HG03097 (cell line): ENCODE measurements around the gene CEP41.

Source experiments
- ATAC-seq: cut with Tn5 transposase; IDR thresholded peaks from one replicate; pipeline ENCODE4 v1.9.1; 2021; ENCODE audit not compliant: unreplicated experiment, low FRiP score

The CEP41 gene

DNA sequence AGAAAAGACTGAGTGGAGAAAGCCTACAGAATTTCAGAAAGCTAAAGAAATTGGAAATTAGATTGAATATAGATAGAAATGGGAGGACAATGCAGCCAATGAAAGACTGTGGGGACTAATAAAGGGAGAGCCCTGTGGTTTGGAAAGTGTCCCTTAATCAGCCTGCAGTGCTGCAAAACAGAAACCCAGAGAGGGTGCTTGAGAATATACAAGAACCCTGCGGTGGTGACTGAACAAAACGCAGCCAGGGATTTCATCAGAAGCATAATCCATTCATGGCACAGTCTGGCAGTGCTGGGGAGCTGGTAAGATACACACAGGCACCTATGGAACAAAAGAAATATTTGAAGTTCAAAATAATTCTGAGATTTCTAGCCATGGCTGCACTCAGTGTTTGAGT lies 19.1 kb downstream of the CEP41 start:
- no peak for ATAC-seq

DNA sequence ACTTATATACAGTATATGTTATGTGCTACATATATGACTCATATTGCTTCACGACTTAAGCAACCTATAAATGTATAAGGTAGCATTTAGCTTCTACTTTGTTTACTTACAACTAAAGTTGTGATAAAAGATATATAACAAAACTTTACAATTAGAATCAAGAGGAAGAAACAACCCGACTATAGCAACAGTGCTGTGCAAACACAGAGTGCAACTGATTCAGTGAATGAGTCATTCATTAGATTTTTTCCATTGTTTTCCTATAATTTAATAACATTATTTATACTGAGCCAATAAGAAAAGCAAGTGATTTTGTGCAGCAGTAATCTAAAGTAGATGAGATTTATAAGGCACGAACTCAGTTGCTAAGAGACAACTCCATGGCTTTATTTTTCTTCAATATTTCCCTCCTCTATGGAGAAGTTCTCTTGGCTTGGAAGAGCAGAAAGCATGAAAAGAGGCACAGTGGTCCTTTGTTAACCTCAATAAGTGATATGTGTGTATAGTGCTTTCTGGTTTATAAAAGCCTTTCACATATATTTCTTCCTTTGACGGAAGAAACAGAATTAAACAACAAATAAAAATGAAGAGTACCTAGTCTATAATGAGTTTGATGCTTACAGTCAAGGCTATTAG lies 19.8 kb downstream of the CEP41 start:
- no peak for ATAC-seq

DNA sequence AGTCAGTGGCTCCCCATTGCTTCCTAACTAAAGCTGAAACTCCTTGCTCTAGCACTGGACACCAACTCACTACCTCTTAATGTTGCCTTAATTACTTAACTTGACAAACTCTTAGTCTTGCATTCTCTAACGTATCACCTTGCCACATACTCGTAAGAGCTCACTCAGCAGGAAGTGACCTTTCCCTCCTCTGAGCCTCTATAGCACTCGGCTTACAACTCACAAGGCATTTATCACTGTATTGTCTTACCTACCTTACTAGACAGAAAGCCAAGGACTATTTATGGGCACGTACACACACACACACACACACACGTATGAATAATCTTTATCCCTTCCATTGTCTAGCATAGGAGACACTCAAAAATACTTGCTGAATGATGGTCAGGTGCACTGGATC lies 21.2 kb downstream of the CEP41 start:
- ATAC-seq, result no peak

DNA sequence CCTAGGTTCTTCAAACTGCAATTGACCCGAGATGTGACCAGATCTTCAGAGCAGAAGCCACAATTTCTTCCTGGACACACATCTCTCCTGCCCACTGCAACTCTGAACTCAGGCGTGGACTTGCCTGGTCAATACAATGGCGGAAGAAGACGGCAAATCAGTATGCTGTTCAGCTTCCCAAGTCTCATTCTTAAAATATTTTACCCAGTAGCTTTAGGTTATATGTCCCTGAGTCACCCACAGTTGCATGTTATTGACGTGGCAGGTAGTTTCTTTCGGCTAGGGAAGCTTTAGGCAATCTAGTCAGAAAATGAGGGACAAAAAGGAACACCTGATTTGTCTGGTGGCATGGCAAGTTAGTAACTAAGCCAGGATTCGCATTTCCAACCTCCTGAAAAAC lies 22.5 kb downstream of the CEP41 start:
- ATAC-seq, result no peak

DNA sequence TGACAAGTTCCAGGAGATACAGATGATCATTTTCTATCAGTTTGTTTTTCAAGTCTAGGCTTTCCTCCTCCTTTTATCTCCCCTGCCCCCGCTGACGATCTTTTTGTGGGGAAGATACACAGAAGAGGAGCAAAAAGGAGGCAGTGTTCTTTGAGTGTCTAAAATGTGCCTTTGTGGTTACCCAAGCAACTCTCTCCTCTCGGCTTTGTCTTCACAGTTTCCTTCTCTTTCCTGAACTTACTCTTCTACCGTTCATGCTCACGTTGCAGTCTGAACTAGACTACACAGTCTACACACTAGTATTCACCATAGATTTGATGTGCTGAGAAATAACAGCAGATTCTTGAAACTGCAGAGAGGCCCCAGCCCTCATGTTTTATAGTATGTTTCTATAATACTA lies 23.6 kb downstream of the CEP41 start:
- ATAC-seq, result no peak

DNA sequence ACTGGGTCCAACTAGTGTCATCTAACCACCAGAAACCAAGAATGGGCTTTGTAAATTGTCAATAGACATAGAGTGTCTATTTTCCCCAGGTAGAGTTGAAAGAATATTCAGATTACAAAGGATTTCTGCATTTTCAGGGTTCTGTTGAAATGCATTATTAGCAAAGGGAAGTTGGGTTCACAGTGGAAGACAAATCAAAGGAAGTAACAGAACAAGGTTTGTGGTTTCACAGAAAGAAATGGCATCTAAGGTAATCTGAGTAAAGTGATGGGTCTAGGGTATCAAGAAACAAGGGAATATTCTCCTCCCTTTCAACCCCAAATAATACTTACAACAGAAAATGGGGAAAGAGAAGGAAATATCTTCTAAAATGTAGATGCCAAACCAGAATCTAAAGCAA lies 25.8 kb downstream of the CEP41 start:
- no peak for ATAC-seq

DNA sequence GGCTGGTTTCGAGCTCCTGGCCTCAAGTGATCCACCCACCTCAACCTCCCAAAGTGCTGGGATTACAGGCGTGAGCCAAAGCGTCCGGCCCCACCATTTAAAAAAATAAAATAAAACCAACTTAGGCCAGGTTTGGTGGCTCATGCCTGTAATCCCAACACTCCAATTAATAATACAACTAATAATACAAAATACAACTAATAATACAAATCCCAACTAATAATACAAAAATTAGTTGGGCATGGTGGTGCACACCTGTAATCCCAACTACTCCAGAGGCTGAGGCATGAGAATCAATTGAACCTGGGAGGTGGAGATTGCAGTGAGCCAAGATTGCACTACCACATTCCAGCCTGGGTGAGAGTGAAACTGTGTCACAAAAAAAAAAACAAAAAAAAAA lies 27.6 kb downstream of the CEP41 start:
- no peak for ATAC-seq

DNA sequence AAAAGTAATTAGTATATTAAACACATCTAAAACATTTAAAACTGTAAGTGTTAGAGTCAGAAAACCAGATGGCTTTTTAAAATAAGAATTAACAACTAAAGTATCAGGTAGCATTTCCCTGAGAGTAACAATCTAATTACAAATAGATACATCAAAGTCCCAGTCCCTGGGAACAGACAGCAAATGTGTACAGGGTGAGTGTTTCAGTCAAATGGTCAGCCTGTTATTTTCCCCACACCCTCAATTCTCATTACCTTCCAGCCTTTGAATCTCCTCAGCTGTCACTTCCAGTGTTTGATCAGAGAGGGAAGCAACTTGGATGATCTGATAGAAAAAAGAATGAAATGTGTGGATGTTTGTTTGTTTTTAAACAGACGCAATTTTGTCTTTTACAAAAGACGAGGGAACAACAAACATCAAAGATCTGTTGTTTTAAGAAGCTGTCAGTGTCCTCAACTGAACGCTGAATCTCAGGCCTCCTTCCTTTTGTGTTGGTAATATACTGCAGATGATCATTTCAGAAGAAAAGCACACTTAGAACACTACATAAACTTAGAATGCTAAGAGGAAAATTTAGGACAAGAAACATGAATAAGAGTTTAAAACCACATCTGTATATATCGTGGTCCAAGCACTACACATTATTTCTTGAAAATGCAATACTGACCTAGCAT lies 29.8 kb downstream of the CEP41 start:
- no peak for ATAC-seq

DNA sequence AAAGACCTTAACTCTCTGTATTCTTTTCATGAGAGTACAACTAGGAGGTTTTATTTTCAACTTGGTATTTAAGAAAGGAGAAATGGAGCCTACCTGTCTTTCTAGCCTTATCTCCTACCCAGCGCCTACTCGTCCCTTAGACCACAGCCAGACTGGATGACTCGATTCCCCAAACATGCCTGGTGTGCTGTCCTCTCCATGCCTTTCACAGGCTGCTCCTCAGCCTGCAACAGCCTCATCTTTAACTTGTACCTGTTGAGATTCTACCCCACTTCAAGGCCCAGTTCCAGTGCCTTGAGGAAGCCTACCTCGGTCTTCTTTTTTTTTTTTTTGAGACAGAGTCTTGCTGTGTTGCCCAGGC lies 31.1 kb downstream of the CEP41 start:
- no peak for ATAC-seq

DNA sequence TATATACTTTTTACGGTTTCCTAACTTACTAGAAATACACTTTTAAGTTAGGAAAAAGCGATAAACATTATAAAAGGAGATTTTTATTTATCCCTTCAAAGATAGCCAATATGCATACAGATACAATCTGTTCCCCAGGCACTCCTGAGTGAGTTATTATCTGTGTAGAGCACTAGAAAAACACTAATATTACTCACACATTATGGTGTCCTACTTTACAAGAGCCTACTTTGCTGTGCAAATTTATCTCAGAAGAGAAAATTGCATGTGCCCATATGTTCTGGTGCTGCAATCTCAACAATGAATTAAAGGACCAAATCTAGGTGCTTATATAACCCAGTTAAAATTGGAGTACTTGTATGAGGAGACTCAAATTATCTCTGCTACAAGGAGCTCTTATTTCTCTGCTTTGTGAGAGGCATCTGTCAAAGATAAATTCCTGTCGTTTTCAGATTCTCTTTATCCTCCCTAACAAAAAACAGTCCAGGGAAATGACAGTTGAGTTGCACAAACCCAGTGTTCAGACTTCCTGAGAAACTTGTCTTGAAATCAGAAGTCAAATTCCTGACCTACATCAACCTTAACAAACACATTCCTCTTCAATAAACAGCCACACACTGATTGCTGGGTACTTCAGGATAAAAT lies 31.6 kb downstream of the CEP41 start:
- no peak for ATAC-seq

DNA sequence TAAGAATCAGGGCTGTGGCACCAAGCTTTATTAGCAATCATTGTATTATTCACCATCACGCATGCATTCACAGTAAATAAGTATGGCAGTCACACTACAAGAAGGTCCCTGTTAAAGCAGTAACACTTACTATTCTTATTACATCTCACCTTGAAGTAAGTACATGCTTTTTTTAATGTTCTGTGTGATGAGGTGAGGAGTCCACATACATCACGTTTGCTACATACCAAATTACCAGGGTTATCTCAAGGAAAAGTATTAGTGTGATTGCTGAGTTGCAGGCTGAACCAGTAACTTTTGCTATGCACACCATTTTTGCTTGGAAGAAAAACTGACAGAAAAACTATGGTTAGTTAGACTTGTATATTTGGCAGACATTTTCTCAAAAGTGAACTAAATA lies 35.8 kb downstream of the CEP41 start:
- no peak for ATAC-seq

DNA sequence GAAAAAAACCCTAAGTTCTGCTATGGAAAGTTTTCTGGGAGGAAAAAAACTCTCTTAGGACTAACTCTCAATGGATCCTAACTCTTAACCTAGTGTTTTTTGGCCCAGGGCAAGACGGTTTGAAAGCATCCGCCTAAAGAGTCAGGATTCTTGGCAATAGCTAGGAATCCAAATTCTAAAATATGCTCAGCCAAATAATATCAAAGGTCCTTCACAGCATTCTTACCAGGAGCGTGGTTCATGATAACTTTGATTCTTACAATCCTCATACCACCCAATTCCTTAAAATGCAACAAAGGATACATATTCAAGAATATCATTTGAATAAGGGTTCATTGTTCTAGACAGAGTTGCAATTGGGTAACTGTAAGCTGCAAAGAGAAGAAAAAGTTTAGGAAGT lies 39.2 kb downstream of the CEP41 start:
- ATAC-seq, result no peak

DNA sequence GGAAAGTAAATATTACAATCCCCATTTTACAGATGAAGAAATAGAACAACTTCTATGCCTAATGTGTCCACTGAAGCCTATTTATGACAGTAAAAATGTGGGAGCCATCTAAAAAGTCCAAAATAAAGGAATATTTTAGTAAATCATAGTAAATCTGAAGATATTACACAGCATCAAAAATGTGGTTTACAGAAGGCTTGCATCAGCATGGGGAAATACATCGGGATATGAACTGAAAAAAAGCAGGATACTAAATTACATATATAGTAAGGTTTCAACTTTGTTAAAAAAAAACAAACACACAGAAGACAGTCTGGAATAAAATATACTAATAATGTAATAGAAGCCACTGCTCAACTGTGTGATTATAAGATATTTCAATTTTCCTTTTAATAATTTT lies 39.7 kb downstream of the CEP41 start:
- no peak for ATAC-seq

DNA sequence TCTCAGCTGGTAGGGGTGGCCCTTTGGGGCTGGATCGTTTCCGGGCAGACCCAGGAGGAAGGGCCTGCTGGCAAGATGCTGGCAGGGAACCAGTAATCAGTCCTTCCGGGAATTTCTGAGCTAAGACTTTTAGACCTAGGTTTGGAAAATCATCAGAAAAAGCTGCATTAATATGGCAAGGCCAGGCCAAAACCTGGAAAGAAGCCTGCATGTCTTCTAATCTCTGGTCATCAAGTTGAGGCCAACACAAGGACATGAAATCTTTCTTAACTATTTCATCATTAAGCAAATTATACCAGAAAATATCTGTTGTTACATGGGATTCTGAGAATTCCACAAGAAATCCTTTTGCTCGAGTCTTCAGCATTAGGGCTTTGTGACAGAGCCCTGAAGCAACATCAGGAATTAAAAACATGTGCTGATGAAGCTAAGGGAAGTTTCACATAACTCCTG lies 40.7 kb downstream of the CEP41 start:
- ATAC-seq, result no peak

DNA sequence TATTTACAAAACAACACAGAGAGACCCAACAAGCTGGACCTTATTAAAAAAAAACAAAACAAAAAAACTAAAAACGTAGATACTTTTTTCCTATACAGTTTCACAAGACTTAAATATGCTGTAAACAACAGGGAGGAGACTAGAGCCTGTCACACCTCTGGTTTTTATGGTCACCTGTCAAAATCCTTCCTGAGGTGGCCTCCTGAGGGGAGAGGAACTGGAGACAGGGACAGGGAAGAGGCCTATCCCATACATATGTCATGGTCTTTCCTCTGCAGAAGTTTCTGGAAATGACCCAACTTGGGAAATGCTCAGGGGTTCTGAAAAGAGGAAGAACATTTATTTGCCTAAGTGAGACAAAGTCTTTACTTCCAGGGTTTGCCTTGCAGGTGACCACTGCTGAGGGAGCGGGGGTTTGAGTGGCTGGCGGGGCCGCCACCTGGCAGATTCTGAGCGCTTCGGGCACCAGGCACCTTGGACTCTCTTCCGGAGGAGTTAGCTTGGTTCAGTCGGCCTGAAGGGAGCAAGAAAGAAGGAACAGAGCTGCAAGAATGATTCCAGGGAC lies 42.2 kb downstream of the CEP41 start:
- no peak for ATAC-seq

DNA sequence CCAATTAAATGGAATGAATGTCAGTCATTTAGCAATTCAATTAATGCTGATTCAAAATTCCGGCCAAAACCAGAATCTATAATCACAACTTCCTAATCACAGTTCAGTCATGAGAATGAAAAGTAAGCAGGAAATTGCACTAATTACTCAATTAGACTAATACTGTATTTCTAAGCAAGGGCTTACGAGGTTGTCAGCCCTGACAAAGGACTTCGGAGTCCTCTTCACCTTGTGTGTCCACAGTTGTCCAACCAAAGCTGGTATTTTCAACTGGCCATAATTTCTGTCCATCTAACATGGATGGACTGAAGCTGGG lies 43.1 kb downstream of the CEP41 start:
- no peak for ATAC-seq

DNA sequence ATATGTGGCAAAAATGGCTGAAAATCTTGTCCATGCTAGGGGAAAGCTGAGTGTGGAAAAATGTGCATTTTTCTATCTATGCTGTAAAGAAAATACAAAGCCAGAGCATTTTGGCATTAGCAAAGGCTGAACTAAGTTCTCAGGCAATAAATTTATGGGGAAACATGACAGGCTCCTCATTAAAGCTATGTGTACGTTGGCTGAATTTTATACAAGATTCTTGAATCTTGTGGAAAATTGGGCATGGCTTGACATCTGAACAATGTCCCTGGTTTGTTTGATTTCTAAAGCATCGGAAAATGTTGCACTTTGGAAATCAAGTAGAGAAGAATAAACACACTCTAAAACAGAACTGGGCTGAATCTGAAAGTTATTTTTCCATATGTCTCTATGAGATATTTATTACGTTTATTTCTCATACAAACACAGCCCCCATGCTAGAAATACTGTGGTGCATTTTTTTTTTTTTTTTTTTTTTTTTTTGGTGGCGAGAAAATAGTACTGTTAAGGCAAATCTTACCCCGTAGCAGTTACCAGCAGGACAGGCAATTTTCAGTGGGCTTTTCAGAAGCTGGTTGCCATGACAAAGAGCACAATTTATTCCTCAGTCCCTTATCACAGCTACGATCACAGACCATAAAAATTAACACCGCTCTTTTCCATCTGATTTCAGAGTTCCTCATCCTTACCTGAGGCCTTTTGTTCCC lies 43.6 kb downstream of the CEP41 start:
- no peak for ATAC-seq

DNA sequence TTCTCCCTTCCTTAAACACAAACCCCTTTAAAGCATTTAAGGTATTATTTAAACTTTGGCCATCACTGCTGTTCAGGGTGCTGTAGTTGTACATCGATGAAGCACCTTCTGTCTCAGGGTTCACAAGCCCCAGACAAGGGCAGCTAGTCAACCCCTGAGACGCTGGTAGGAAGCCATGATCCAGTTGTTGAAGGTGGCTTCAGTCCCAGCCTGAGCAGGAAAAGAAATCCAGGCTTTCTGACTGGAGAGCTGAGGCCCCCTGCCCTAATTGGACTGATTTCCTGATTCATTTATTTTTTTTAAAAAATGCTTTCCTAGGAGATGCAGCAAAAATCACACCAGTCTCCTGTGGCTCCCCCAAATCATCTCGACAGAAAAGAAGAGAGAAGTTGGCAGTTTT lies 44.7 kb downstream of the CEP41 start:
- no peak for ATAC-seq

DNA sequence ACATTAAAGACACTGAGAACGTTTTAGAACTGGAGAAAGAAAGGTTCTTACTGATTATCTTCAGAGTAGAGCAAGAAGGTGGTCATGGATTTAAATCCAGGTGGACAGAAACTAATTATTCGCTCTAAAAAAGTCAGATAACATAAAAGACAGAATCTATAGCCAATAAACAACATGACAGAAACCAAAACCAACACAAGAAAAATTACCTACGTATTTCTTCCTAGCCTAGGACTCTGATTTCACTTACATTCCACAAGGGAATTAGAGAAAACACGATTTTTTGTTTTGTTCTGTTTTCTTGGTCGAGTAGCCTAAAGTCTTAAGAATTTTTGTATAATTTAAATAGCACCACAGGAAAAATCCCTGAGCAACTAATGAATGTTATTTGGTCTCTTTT lies 45.4 kb downstream of the CEP41 start:
- no peak for ATAC-seq

DNA sequence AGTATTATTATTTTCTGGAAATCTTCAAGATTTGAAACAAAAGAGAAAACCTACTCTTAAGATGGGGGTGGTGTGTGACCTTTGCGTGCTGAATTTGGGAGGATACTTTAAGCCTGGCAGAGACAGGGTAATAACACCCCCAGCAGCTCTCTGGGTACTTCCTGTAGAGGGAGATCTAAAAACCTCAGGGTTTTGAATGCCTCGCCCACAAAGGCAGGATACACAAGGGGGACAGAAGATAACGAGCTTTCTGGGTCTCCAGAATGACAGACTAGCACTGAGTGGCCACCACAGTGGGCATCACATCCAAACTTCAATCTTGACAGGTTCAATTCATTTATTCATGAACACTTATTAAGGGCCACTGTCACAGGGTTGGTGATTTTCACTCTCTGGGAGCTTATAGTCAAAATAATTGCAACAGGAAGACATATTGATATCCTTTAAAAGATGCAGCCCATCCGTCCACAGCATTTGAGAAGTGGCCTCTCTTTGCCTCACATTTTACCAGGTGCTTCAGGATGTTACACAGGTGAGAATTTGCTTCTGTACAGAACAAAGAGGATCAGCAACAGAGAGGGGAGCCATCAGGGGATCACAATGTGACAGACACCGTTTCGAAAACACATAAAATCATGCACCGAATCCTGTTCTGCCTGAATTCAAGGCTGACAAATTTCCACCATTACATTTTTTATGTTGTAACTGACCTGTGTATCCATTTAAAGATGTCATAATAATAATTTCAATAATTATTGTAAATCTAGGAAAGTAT lies 46.2 kb downstream of the CEP41 start:
- no peak for ATAC-seq
